HG03045 (cell line): Measurements from ENCODE around the gene DTNB.
"Not testable (repeated sequence)": the region's sequence is repeated elsewhere in the genome, so short reads cannot be mapped to it uniquely, and the experiment has no call there.

Experiments used
- ATAC-seq: cut with Tn5 transposase; IDR thresholded peaks from one replicate; pipeline ENCODE4 v1.9.1; 2021; ENCODE audit warnings: mild to moderate bottlenecking, moderate library complexity; ENCODE audit not compliant: unreplicated experiment

DTNB gene

DNA sequence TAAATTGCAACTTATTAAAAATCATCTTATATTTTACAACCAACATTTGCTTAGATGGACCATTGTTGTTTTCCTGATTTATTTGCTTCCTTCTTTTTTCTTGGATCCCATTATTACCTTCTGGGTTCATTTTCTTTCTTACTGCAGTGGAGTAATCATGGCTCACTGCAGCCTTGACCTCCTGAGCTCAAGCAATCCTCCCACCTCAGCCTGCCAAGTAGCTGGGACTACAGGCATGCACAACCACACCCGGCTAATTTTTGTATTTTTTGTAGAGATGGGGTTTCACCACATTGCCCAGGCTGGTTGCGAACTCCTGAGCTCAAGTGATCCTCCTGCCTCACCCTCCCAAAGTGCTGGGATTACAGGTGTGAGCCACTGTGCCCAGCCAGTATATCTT, 123.8 kb downstream of the DTNB start:
- not testable (repeated sequence) for ATAC-seq

DNA sequence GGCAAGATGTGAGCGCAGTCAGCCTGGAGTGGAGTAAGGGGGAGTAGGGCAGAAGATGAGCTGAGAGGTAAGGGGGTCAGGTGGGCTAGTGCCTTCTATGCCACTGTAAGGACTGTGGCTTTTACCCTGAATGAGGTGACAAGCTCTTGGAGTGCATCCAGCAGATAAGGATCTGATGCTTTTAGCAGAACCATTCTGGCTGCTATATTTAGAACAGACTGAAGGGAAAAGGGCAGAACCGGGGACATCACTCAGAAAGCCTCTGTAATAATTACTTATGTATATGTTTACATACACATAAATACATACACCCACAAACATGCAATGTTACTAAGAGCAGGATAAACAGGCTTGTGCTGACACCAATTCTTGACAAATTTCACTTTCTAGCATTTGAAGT, 124.8 kb downstream of the DTNB start:
- ATAC-seq, result no peak

DNA sequence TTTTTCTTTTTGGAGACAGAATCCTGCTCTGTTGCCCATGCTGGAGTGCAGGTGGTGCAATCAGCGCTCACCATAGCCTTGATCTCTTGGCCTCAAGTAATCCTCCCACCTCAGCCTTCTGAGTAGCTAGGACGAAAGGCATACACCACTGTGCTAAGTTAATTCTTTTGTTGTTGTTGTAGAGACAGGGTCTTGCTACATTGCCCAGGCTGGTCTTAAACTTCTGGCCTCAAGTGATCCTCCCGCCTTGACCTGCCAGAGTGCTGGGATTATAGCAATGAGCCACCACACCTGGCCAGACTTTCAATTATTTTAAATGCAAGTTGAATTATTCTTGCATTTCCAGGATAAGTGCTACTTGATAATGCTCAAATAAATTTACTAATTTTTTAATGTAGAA, 126.5 kb downstream of the DTNB start:
- no peak for ATAC-seq

DNA sequence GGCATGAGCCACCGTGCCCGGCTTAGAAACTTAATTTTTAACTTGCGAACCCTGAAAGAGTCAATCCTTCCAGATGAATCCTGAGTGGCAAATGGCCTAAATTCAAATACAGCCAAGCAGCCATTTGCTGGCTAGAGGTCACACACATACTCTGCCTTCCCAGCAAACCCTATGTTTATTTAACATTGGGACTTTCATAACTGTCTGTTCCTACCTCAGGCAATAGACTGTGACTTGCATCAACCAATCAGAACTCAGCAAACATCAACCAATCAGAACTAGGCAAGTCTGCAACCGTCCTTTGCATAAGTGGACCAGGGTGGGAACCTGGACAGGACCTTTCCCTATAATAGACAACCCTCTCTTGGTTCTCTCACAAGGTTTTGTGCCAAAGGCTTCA, 127.5 kb downstream of the DTNB start:
- no peak for ATAC-seq

DNA sequence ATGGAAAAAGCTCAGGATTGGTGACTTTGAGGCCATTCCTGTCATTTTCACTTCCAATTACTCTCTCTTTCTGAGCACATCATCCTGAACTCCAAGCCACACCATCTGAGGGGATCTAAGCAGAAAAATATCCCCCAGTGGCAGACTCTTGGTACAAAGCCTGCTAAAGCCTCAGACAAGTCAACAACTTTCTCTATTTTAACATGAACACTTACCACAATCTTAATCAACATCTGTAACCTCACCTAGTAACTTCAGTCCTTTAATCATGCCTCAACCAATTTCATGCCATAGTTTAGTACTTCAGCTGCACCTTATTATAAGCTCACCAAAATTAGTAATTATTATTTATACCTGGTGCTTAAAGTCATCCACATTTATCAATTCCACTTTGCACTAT, 128.9 kb downstream of the DTNB start:
- ATAC-seq, result no peak

DNA sequence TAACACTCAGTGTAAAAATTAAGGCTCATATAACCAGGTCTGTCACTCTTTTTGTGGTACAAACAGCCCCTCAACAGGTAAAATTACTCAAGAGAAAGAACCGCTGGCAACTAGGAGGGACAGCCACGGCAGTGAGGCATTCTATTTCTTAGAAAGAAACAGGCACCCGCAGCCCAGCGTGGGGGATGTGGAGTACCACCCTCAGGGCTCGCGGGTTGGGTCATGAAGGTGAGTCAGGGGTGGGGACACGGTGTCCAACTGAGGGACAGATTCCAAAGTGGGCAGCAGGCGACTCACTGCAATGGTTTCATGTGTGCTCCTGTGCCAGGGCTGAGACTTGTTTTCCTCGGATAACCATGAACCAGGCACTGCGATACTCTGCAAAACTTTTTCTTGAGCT, 129.4 kb downstream of the DTNB start:
- ATAC-seq, result no peak

DNA sequence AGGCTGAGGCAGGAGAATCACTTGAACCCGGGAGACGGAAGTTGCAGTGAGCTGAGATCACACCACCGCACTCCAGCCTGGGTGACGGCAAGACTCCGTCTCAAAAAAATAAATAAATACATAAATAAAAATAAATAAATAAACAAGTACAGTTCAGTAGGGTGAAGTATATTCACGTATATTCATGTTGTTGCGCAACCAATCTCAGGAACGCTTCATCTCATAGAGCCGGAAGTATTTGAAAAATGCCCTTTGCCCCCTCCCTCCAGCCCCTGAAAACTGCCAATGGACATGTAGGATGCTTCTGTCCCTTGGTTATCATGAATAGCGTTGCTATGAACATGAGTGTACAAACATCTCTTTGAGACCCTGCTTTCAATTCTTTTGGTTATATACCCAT, 132.0 kb downstream of the DTNB start:
- no peak for ATAC-seq

DNA sequence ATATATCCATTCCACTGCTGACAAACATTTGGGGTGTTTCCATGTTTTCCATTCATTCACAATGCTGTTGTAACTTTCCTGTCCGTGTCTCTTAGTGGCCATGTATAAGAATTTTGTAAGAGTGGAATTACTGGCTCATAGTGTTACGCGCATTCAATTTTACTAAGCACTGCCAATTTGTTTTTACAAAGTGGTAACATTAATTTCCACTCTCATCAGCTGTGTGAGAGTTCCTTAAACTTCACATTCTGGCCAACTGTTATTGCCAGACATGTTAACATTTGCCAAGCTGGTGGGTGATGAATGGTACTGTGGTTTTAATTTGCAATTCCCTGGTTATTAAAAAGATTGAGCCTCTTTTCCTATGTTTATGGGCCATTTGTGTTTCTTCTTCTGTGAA, 134.2 kb downstream of the DTNB start:
- ATAC-seq, result no peak

DNA sequence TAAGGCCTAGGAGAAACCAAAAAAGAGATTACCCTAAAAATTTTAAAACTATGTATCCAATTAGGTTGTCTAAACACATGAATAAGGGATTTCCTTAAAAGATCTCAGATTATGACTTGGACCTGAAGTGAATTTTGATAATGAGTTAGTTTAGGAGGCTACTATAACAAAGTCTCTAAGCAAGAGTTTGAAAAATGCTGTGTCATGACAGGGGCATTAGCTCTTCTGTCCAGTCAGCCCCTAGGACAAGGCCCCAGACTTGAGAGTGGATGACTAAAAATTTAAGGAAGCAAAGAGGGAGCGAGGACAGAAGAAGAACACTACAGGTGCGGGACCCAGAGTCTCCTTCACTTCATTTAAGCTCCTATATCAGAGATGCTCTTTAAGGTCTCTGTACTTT, 135.9 kb downstream of the DTNB start:
- no peak for ATAC-seq

DNA sequence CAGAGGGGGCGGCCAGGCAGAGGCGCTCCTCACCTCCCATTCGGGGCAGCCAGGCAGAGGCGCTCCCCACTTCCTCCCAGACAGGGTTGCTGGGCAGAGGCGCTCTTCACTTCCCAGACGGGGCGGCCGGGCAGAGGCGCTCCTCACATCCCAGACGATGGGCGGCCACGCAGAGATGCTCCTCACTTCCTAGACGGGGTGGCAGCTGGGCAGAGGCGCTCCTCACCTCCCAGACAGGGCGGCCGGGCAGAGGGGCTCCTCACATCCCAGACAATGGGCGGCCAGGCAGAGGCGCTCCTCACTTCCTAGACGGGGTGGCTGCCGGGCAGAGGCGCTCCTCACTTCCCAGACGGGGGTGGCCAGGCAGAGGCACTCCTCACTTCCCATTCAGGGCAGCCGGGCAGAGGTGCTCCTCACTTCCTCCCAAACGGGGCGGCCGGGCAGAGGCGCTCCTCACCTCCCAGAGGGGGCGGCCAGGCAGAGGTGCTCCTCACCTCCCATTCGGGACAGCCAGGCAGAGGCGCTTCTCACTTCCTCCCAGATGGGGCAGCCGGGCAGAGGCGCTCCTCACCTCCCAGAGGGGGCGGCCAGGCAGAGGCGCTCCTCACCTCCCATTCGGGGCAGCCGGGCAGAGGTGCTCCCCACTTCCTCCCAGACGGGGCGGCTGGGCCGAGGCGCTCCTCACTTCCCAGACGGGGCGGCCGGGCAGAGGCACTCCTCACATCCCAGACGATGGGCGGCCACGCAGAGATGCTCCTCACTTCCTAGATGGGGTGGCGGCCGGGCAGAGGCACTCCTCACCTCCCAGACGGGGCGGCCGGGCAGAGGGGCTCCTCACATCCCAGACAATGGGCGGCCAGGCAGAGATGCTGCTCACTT, 137.7 kb downstream of the DTNB start:
- not testable (repeated sequence) for ATAC-seq

DNA sequence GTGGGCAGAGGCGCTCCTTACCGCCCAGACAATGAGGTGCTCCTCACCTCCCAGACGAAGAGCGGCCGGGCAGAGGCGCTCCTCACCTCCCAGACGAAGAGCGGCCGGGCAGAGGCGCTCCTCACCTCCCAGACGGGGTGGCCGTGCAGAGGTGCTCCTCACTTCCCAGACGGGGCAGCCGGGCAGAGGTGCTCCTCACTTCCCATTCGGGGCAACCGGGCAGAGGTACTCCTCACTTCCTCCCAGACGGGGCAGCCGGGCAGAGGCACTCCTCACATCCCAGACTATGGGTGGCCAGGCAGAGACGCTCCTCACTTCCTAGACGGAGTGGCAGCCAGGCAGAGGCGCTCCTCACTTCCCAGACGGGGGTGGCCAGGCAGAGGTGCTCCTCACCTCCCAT, 138.4 kb downstream of the DTNB start:
- not testable (repeated sequence) for ATAC-seq

DNA sequence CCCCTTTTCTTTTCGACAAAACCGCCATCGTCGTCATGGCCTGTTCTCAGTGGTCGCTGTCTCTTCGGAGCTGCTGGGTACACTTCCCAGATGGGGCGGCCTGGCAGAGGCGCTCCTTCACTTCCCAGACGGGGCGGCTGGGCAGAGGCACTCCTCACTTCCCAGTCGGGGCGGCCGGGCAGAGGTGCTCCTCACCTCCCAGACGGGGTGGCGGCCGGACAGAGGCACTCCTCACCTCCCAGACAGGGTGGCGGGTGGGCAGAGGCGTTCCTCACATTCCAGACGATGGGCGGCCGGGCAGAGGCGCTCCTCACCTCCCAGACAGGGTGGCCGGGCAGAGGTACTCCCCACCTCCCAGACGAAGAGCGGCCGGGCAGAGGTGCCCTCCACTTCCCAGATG, 138.9 kb downstream of the DTNB start:
- no peak for ATAC-seq

DNA sequence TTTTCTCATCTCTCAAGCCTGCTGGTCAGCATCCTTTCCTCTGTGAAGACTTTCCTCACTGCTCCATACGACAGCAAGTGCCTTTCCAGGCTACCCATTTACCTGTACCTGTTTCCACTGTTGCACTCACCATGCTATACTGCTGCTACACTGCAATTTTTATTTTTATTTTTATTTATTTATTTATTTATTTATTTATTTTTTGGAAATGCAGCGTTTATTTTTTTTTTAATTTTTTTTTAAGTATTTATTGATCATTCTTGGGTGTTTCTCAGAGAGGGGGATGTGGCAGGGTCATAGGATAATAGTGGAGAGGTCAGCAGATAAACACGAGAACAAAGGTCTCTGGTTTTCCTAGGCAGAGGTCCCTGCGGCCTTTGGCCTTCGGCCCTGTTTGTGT, 139.6 kb downstream of the DTNB start:
- ATAC-seq, result not testable (repeated sequence)

DNA sequence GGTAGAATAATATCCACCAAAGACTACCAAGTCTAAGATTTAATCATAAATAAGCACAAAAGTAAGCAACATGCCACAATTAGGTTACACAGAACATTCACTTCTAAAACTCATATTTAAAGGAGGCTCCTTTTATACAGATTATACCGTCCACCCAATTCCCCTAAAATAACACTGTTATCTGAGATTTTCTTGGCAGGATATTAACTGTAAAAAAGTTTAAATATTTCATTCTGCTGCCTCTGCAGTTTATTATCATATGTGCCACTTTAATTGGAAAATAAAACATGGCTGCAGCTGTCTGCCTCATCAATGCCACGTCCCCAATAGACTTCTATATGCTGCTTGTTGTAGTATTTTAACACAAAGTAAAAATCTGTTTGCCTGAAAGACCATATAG, 140.9 kb downstream of the DTNB start:
- no peak for ATAC-seq

DNA sequence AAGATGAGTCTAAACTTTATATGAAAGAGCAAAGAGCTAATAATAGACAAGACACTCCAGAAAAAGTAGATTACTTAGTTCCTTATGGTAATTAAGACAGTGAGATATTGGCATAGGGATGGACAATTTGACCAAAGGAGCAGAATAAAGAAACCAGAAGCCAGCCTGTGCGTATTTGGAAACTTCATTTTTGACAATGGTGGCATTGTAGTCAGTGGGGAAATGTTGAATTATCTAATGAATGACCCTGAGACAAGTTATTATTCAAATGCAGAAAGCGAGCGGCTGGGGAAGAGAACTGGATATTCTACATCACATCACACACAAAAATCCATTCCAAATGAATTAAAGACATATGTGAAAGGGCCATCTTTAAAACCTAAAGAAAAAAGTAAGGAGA, 144.3 kb downstream of the DTNB start:
- ATAC-seq, result no peak

DNA sequence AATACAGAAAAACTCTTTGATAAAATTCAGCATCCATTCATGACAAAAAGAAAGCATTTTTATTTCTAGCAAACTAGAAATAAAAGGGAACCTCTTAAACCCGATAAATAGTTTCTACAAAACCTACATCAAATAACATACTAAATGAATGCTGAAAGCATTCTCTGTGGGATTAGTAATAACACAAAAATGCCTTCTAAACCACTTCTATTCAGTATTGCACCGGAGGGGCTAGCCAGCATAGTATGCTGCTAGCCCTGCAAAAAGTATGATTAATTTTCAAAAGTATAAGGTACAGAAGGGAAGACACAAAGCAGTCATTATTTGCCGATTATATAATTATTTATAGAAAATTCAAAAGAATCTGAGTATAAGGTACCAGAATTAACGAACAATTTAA, 145.2 kb downstream of the DTNB start:
- no peak for ATAC-seq

DNA sequence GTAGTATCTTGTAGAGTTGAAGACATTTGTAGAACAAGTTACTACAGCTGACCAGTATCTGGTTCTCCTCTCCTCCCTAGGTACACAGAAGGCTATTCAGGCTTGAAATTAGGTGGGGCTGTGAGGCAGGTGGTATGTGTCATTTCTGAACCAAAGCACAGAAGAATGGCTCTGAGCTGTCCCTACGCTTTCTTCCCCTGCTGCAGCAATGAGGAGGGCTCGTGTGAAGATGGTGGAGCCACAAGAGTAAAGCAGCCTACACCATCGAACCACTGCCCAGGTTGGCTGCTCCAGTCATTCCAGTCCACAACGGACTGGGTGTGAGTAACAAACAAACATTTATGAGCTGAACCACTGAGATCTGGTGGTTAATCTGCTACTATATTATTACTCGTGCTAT, 148.9 kb downstream of the DTNB start:
- ATAC-seq, result no peak

DNA sequence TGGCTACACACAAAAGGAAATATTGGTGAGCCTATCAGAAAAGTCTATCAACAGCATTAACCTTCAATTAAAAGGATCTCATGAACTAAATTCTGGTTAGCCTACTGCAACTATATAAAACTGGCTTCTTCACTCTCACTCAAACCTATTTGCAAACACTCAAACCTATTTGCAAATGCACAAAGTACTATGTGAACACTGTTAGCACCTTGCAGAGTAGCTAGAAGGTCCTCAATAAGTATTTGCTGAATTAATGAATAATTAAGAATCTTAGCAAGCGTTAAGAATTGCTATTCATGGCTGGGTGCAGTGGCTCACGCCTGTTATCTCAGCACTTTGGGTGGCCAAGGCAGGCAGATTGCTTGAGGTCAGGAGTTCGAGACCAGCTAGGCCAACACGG, 150.3 kb downstream of the DTNB start:
- ATAC-seq, result no peak

DNA sequence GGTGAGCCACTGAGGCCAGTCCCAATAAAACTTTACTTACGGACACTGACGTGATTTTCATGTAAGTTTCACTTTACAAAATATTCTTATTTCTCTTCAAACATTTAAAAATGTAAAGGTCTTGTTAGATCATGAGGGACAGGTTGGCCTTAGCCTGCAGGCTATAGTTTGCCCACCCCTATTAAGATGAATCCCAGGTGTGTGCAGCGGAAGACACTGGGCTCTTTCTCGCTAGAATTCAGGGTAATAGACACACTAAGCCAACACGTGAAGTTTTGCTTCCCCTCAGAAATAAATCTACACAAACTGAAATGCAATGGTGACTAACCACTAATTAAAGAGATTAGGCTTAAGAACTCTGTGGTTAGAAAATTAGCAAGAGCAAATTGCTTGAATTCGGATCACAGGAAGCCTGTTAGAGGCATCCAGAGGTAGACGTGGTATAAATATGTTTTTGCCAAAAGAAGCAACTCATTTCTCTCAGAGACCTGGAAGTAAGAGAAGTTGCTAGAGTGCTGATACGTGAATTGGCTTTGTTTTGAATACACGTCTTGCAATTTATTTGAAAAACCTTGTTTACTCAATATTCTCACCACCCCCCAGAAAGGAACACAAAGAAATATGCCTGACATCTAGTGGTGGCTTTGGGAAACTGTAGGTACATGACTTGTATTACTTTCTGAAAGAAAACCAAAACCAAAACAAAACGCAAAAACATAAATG, 151.6 kb downstream of the DTNB start:
- peak; percentile 61 for ATAC-seq

DNA sequence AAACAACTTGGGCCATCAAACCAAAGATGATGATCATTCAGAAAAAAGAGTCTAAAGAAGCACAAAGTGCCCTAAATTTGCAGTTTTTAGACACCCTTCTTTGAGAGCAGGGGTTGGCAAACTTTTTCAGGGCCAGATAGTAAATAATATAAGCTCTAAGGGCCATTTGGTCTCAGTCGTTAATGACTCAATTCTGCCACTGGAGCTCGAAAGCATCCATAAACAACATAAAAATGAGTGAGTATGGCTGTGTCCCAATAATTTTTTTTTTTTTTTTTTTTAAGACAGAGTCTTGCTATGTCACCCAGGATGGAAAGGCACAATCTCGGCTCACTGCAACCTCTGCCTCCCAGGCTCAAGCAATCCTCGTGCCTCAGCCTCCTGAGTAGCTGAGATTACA, 152.3 kb downstream of the DTNB start:
- ATAC-seq, result no peak

DNA sequence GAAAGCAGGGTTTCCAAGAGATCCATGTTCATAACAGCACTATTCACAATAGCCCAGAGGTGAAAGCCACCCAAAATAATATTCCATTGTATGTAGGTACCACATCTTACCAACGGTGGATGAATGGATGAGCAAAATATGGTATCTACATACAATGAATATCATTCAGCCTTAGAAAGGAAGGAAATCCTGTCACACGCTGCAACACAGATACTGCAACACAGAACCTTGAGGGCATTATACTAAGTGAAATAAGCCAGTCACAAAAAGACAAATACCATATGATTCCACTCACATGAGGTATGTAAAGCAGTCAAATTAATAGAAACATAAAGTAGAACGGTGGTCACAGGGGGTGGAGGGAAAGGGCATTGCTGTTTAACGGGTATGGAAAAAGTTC, 155.7 kb downstream of the DTNB start:
- no peak for ATAC-seq

DNA sequence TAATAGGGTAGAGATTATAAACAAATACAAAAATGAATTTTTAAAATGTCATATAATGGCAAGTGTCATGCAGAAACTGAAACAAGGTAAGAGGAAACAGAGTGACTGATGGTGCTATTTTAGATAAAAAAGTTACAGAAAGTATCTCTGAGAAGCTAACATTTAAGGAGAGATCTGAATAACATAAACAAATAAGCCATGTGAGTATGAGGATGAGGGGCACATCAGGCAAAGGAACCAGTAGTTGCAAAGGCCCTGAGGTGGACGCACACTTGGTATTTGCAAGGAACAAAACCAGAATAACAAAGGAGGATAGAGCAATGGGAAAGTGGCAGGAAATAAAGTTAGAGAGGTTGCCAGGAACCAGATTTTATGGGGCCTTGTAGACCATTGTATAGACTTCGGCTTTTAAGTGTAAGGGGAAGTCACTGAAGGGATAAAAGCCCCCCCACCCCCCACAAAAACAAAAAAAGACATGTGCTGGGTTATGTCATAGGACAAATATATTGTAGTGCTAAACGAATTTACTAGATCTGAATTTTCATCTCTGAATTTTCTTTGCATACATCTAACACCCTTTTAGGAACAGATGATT, 159.2 kb downstream of the DTNB start:
- no peak for ATAC-seq
